ENCODE results near the gene OSBPL6. TPM values are rescaled to one million over a fixed set of nuclear protein-coding genes. Genes with fewer than 3 reads are reported as not detected.

OSBPL6 gene
- total and polyA plus RNA-seq, 7 donors: 0.23 to 3.2 (median 1.5) TPM

- intact Hi-C loops (cut with DNase I): loop anchor here (5.0 kb wide), 1 partner anchor 47 kb away; no protein-coding TSS in a partner anchor
- Histone ChIP-seq H3K27ac (no peak overlapping the region), H3K36me3 (no peaks in the 10 kb centered on the region), H3K4me1 (peaks cover 0 to 13% (median 6%) of the 10 kb centered on the region in 4 donors), H3K9me3 (no peaks in the 10 kb centered on the region), H3K27me3 (no peaks in the 10 kb centered on the region), H3K4me3 (no peak overlapping the region)
- TF ChIP-seq CTCF (IDR thresholded peaks at IDR 0.05): no peak
- TF ChIP-seq POLR2AphosphoS5 (IDR thresholded peaks at IDR 0.05): no peak
- WGBS, 2 donors: 76 to 87% methylated on average over 1 of the region's 1 CpG
- no peak for DNase-seq
These were observed 49.6 kb downstream of the OSBPL6 start for GRCh38 chr2:178243961-178244360.

- Histone ChIP-seq H3K36me3 (no peaks in the 10 kb centered on the region), H3K4me3 (no peak overlapping the region), H3K4me1 (peaks cover 0 to 13% (median 6%) of the 10 kb centered on the region in 4 donors), H3K27me3 (no peaks in the 10 kb centered on the region), H3K27ac (no peak overlapping the region), H3K9me3 (no peaks in the 10 kb centered on the region)
- TF ChIP-seq POLR2AphosphoS5 (IDR thresholded peaks at IDR 0.05): no peak
- TF ChIP-seq EP300 (IDR thresholded peaks at IDR 0.05): no peak
- no peak for TF ChIP-seq CTCF (IDR thresholded peaks at IDR 0.05)
- TF ChIP-seq POLR2A (IDR thresholded peaks at IDR 0.05): no peak
- 74 to 82% methylated on average over 7 of the region's 7 CpGs for WGBS, 2 donors
- intact Hi-C loops (cut with DNase I): loop anchor here (5.0 kb wide), 1 partner anchor 47 kb away; no protein-coding TSS in a partner anchor
- no peak for DNase-seq
These were observed 50.5 kb downstream of the OSBPL6 start for GRCh38 chr2:178244777-178245176.

GRCh38 chr2:178246696-178247095 is 52.4 kb downstream of the OSBPL6 start:
- WGBS, 2 donors: 84 to 89% methylated on average over 2 of the region's 2 CpGs
- intact Hi-C loops (cut with DNase I): no loop called here

GRCh38 chr2:178247250-178247649 is 52.9 kb downstream of the OSBPL6 start:
- H3K9me3 ChIP-seq: no peaks in the 10 kb centered on the region
- intact Hi-C loops (cut with DNase I): no loop called here

More at GRCh38 chr2:178246696-178247095, 52.4 kb downstream of the OSBPL6 start:
- TF ChIP-seq EP300 (IDR thresholded peaks at IDR 0.05) (no peak), POLR2AphosphoS5 (IDR thresholded peaks at IDR 0.05) (no peak), CTCF (IDR thresholded peaks at IDR 0.05) (no peak), POLR2A (IDR thresholded peaks at IDR 0.05) (no peak)
- no peaks in the 10 kb centered on the region for H3K27me3 ChIP-seq
- no peak overlapping the region for H3K27ac ChIP-seq
- no peak for DNase-seq
- H3K4me3 ChIP-seq: no peak overlapping the region
- no peaks in the 10 kb centered on the region for H3K36me3 ChIP-seq
- peaks cover 0 to 10% (median 6%) of the 10 kb centered on the region in 4 donors for H3K4me1 ChIP-seq
- H3K9me3 ChIP-seq: no peaks in the 10 kb centered on the region

More at GRCh38 chr2:178247250-178247649, 52.9 kb downstream of the OSBPL6 start:
- DNase-seq: no peak
- Histone ChIP-seq H3K27me3 (no peaks in the 10 kb centered on the region), H3K4me3 (no peak overlapping the region), H3K4me1 (peaks cover 0 to 5% (median 4%) of the 10 kb centered on the region in 4 donors), H3K36me3 (no peaks in the 10 kb centered on the region), H3K27ac (no peak overlapping the region)
- TF ChIP-seq EP300 (IDR thresholded peaks at IDR 0.05) (no peak), POLR2A (IDR thresholded peaks at IDR 0.05) (no peak), POLR2AphosphoS5 (IDR thresholded peaks at IDR 0.05) (no peak), CTCF (IDR thresholded peaks at IDR 0.05) (no peak)
- WGBS, 2 donors: 70 to 76% methylated on average over 1 of the region's 1 CpG

Data from sigmoid colon (tissue), 7 donors.